ENCODE data around the gene WBP2NL. TPM values are rescaled to one million over a fixed set of nuclear protein-coding genes. Genes with fewer than 3 reads are reported as not detected.

WBP2NL gene
- total RNA-seq, 4 donors from 2014 or later, result 1.1 to 1.5 (median 1.3) TPM

DNA sequence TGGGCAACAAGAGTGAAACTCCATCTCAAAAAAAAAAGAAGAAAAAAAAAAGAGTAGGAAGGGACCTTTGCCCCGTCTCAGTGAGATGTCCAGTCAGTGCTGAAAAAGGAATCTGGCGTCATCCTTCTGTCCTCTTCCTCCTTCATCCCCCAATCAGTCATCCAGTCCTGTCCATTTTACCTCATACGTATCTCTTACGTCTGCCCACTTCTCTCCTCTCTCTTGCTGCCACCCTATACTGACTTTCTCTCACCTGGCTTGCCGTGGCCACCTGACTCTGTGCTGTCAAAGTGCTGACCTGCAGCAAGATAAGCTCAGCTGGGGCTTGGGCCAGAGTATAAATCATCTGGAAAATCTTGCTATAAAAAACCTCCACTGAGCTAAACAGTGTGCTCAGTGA, 15.7 kb upstream of the WBP2NL start:
- TF ChIP-seq, protein P1, sequence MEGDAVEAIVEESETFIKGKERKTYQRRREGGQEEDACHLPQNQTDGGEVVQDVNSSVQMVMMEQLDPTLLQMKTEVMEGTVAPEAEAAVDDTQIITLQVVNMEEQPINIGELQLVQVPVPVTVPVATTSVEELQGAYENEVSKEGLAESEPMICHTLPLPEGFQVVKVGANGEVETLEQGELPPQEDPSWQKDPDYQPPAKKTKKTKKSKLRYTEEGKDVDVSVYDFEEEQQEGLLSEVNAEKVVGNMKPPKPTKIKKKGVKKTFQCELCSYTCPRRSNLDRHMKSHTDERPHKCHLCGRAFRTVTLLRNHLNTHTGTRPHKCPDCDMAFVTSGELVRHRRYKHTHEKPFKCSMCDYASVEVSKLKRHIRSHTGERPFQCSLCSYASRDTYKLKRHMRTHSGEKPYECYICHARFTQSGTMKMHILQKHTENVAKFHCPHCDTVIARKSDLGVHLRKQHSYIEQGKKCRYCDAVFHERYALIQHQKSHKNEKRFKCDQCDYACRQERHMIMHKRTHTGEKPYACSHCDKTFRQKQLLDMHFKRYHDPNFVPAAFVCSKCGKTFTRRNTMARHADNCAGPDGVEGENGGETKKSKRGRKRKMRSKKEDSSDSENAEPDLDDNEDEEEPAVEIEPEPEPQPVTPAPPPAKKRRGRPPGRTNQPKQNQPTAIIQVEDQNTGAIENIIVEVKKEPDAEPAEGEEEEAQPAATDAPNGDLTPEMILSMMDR (IDR thresholded peaks at IDR 0.05; ENCODE audit: low read depth), result no peak

GRCh38 chr22:41983513-41984405, 14.8 kb upstream of the WBP2NL start:
- TF ChIP-seq, protein P1 (IDR thresholded peaks at IDR 0.05; ENCODE audit: low read depth), result no peak

GRCh38 chr22:41987276-41987675, 11.3 kb upstream of the WBP2NL start:
- TF ChIP-seq, protein P1 (IDR thresholded peaks at IDR 0.05; ENCODE audit: low read depth), result no peak

DNA sequence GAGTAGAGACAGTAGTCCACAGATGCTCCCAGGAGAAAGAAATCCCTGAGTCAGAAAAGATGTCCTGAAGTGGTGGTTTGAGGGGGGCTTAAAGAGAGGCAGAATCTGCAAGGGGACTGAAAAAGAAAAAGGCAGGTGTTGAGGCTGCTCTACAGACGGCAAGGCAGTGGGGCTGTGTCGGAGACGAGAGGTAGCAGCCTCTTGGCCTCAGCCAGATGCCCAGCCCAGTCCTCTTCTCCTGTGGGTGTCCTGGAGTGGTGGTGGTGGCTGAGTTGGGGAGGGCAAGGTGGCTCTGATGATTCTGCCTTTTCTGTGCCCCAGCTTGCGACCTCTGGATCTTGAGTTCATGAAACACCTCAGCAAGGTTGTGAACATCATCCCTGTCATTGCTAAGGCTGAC, 9.3 kb upstream of the WBP2NL start:
- TF ChIP-seq, protein P1 (IDR thresholded peaks at IDR 0.05; ENCODE audit: low read depth), result no peak

GRCh38 chr22:41991111-41991510, 7.5 kb upstream of the WBP2NL start:
- TF ChIP-seq, protein P1 (IDR thresholded peaks at IDR 0.05; ENCODE audit: low read depth), result no peak

GRCh38 chr22:41992496-41992895, 6.1 kb upstream of the WBP2NL start:
- TF ChIP-seq, protein P1 (IDR thresholded peaks at IDR 0.05; ENCODE audit: low read depth), result no peak

DNA sequence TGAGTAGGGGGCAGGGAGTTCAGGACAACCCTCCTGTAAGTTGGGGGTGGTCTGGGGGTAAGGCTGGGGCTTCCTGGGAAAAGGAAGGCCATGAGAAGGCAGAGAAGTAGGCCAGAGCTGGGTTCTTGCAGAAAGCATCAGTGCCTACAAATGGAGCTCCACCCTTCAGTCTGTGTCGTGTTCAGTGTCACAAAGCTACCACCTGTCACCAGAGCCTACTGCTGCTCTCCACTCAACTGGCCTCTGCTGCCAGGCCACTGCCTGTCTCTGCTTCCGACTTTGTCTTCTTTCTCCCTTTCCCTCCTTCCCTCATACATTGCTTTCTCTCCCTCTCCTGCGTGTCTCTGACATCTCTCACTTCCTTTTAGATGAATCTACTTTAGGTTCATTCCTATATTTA, 3.4 kb upstream of the WBP2NL start:
- TF ChIP-seq, protein P1 (IDR thresholded peaks at IDR 0.05; ENCODE audit: low read depth), result no peak

All from subcutaneous adipose tissue (tissue), 4 donors.